GM12872 (cell line): ENCODE measurements around the gene ETNPPL.
A peak's percentile ranks its signal among the peaks of the same experiment; 100 is the strongest.

Experiments
- CTCF ChIP-seq: IDR thresholded peaks from 3 replicates; pipeline ENCODE4 v1.5.1; 2011; ENCODE audit warnings: low read depth, mild to moderate bottlenecking, low read length, moderate library complexity; ENCODE audit not compliant: insufficient read depth

Gene ETNPPL

GRCh38 chr4:108716340-108716739 lies 46.5 kb downstream of the ETNPPL start:
- 0 out of 3 replicates have a peak, but pooled peaks have one; percentile 14 for TF ChIP-seq CTCF

- no peak for TF ChIP-seq CTCF
These were observed 48.0 kb downstream of the ETNPPL start for GRCh38 chr4:108714880-108715279.

- TF ChIP-seq CTCF = no peak
These were observed 53.1 kb downstream of the ETNPPL start for GRCh38 chr4:108709722-108710121.

GRCh38 chr4:108709234-108709633 lies 53.6 kb downstream of the ETNPPL start:
- TF ChIP-seq CTCF = no peak

GRCh38 chr4:108706289-108706688 lies 56.6 kb downstream of the ETNPPL start:
- no peak for TF ChIP-seq CTCF

GRCh38 chr4:108703966-108704365 lies 58.9 kb downstream of the ETNPPL start:
- TF ChIP-seq CTCF = no peak

GRCh38 chr4:108703370-108703769 lies 59.5 kb downstream of the ETNPPL start:
- TF ChIP-seq CTCF = no peak

- no peak for TF ChIP-seq CTCF
These were observed 59.9 kb downstream of the ETNPPL start for GRCh38 chr4:108702960-108703359.
